ENCODE data around the gene RXRA. TPM values are rescaled to one million over a fixed set of nuclear protein-coding genes. Genes with fewer than 3 reads are reported as not detected.

Gene RXRA
- total RNA-seq, 6 experiments from 2014 or later: 23.2 to 31.9 (median 28.0) TPM

- Mint-ChIP-seq H3K4me3 (no peak overlapping the region), H3K9me3 (no peaks in the 10 kb centered on the region), H3K27ac (no peak overlapping the region), H3K27me3 (ENCODE audit: insufficient read depth) (peaks cover 2% of the 10 kb centered on the region; the same call in 1 of the 2 replicates), H3K4me1 (ENCODE audit: low read depth) (peaks cover 11% of the 10 kb centered on the region), H3K36me3 (ENCODE audit: low read depth) (no peaks in the 10 kb centered on the region)
- TF ChIP-seq, protein P1, sequence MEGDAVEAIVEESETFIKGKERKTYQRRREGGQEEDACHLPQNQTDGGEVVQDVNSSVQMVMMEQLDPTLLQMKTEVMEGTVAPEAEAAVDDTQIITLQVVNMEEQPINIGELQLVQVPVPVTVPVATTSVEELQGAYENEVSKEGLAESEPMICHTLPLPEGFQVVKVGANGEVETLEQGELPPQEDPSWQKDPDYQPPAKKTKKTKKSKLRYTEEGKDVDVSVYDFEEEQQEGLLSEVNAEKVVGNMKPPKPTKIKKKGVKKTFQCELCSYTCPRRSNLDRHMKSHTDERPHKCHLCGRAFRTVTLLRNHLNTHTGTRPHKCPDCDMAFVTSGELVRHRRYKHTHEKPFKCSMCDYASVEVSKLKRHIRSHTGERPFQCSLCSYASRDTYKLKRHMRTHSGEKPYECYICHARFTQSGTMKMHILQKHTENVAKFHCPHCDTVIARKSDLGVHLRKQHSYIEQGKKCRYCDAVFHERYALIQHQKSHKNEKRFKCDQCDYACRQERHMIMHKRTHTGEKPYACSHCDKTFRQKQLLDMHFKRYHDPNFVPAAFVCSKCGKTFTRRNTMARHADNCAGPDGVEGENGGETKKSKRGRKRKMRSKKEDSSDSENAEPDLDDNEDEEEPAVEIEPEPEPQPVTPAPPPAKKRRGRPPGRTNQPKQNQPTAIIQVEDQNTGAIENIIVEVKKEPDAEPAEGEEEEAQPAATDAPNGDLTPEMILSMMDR (IDR thresholded peaks at IDR 0.05): no peak
- no peak for DNase-seq
These were observed 35.2 kb downstream of the RXRA start for GRCh38 chr9:134361426-134361825.

GRCh38 chr9:134361843-134362414 lies 35.7 kb downstream of the RXRA start:
- H3K9me3 Mint-ChIP-seq: no peaks in the 10 kb centered on the region

GRCh38 chr9:134363450-134363849 lies 37.2 kb downstream of the RXRA start:
- no peak for DNase-seq
- H3K36me3 Mint-ChIP-seq (ENCODE audit: low read depth): no peaks in the 10 kb centered on the region
- H3K27ac Mint-ChIP-seq: no peak overlapping the region
- peaks cover 21% of the 10 kb centered on the region for H3K4me1 Mint-ChIP-seq (ENCODE audit: low read depth)
- no peaks in the 10 kb centered on the region for H3K9me3 Mint-ChIP-seq
- TF ChIP-seq, protein P1 (IDR thresholded peaks at IDR 0.05): no peak
- H3K27me3 Mint-ChIP-seq (ENCODE audit: insufficient read depth): peaks cover 2% of the 10 kb centered on the region; the same call in 1 of the 2 replicates
- no peak overlapping the region for H3K4me3 Mint-ChIP-seq

More at GRCh38 chr9:134361843-134362414, 35.7 kb downstream of the RXRA start:
- Mint-ChIP-seq H3K27me3 (ENCODE audit: insufficient read depth) (peaks cover 2% of the 10 kb centered on the region; the same call in 1 of the 2 replicates), H3K36me3 (ENCODE audit: low read depth) (no peaks in the 10 kb centered on the region), H3K27ac (no peak overlapping the region), H3K4me1 (ENCODE audit: low read depth) (peaks cover 16% of the 10 kb centered on the region), H3K4me3 (no peak overlapping the region)
- TF ChIP-seq, protein P1 (IDR thresholded peaks at IDR 0.05): no peak
- DNase-seq: no peak

- Mint-ChIP-seq H3K27ac (no peak overlapping the region), H3K4me3 (no peak overlapping the region), H3K4me1 (ENCODE audit: low read depth) (peaks cover 21% of the 10 kb centered on the region), H3K9me3 (no peaks in the 10 kb centered on the region), H3K36me3 (ENCODE audit: low read depth) (no peaks in the 10 kb centered on the region), H3K27me3 (ENCODE audit: insufficient read depth) (peaks cover 2% of the 10 kb centered on the region; the same call in 1 of the 2 replicates)
- TF ChIP-seq, protein P1 (IDR thresholded peaks at IDR 0.05): peak; percentile 51
- DNase-seq: no peak
These were observed 38.3 kb downstream of the RXRA start for GRCh38 chr9:134364391-134365114.

- Mint-ChIP-seq H3K4me3 (no peak overlapping the region), H3K9me3 (no peaks in the 10 kb centered on the region), H3K27ac (peak overlapping the region; percentile 90; the same call in 1 of the 2 replicates), H3K4me1 (ENCODE audit: low read depth) (peaks cover 21% of the 10 kb centered on the region), H3K27me3 (ENCODE audit: insufficient read depth) (peaks cover 2% of the 10 kb centered on the region; the same call in 1 of the 2 replicates), H3K36me3 (ENCODE audit: low read depth) (no peaks in the 10 kb centered on the region)
- TF ChIP-seq, protein P1 (IDR thresholded peaks at IDR 0.05): no peak
- DNase-seq: no peak
These were observed 38.9 kb downstream of the RXRA start for GRCh38 chr9:134365115-134365596.
